HG02610 (cell line): ENCODE results near the gene HMGB1.
"Not testable (repeated sequence)": the region's sequence is repeated elsewhere in the genome, so short reads cannot be mapped to it uniquely, and the experiment has no call there.

ENCODE experiments used
- ATAC-seq: cut with Tn5 transposase; IDR thresholded peaks from one replicate; pipeline ENCODE4 v1.9.1; 2021; ENCODE audit warnings: mild to moderate bottlenecking, moderate library complexity; ENCODE audit not compliant: unreplicated experiment

The HMGB1 gene

DNA sequence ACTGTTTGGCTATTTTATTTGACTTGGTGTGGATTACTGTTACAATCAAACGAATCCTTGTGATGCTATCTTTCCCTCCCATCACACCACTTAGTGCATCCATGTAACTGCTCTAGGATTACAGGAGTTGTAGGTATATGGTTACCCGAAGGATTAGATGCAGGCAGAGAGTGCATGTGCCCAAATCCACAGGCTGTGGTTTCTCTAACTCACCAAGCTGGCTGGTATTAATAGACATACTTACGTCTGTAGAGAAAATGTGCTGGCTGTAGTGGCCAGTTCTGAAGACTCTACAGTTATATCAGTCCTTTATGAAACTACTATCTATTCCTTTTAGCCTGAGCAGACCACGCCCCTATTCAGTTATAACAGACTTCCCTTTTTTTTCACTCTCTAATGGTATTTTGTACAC is 1.1 kb upstream of the HMGB1 start:
- ATAC-seq, result no peak

- ATAC-seq, result no peak
Measured at GRCh38 chr13:30466358-30466714, 600 bp upstream of the HMGB1 start.

DNA sequence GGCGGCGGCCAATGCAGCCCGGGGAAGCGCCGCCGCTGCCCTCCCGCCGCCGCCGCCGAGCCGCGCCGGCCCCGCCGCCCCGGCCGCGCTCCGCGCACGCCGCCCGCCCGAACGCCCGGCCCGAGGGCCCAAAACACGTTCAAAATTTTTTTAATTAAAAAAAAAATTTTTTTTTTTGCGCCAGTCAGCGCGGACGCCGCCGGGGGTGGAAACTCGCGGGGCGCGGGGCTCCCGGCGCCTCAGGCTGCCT is 468 bp downstream of the HMGB1 start:
- ATAC-seq, result no peak

DNA sequence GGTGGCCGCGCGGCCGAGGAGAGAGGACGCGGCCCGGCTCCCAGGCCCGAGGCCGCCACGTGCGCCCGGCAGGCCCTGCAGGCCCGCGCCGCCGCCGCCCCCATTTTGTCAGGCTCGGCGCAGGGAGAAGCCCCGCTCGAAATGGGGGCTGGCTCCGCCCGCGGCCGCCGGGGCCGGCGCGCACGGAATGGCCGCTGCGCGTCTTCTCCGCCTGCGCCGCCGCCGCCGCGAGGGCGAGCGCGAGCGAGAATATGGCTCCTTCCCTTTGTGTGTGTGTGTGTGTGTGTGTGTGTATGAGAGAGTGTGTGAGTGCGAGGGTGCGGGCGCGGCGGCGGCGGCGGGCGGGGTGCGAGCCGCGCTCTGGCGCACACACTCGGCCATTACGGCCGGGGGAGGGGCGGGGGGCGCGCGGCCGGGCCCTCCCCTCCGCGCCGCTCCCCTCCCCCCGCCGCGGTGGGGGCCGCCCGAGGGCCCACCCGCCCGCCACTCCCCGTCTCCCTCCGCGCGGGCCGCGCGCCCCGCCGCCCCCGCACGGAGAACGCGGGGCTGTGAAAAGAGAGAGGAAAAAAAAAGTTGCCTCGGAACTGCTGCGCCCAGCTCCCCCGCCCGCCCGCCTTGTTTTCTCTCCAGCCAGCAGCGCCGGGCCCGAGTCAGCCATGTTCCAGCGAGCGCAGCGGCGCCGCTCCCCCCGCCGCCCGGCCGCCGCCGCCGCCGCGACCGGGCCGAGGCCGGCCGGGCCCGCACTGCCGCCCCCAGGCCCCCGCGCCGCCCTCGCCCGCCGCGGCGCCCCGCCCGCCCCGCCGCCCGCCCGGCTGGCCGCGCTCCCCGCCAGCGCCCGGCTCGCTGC is 1.0 kb downstream of the HMGB1 start:
- ATAC-seq, result peak; percentile 34

GRCh38 chr13:30463787-30464495 is 1.8 kb downstream of the HMGB1 start:
- peak; percentile 40 for ATAC-seq

DNA sequence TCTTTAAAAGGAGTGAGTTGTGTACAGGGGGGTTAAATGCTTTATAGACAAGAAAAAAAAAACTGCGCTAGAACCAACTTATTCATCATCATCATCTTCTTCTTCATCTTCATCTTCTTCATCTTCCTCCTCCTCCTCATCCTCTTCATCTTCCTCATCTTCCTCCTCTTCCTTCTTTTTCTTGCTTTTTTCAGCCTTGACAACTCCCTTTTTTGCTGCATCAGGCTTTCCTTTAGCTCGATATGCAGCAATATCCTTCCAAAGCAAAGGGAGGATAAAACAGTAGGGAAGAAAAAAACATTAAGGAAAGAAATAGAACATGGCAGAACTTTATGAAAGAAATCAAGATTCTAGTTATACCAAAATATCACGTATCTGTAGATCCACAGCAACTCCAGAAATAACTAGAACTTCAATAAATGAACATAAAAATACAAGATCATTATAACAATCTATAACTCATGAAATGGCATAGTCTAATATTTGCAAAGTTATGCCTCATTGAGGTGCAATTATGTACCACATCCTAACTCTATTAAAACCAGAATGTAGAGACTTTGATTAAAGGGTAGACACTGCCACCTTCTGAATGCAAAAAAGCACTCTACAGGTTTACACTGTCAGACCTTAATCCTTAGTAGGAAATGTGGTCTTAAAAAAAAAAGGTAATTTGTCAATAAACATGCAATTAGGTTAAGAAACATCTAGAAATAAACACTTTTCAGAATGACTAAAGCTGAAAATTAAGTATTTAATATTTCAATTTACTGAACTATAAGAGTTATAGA is 4.3 kb downstream of the HMGB1 start:
- not testable (repeated sequence) for ATAC-seq

DNA sequence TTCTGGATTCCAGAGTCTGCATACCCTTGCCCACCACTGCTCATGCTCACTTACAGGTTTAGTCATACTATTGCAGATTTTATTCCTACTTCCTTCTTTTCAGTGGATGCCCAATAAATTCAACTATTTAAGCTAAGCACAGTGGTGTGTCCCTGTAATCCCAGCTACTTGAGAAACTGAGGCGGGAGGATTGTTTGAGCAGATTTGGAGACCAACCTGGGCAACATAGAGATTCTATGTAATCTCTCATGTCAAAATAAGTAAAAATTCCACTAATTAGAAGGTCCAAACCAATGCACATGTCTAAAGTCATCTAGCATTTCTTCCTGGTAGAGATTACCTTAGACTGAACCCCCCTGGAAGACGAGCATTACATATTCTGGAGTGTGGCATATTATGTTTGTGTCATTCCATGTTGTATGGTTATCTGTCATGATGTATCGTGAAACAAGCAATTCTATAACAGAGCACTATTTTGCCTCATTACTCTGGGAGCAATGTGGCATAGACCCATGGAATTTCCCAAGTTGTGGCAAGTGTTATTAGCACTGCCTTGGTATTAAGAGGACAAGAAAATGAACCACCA is 8.3 kb downstream of the HMGB1 start:
- no peak for ATAC-seq

DNA sequence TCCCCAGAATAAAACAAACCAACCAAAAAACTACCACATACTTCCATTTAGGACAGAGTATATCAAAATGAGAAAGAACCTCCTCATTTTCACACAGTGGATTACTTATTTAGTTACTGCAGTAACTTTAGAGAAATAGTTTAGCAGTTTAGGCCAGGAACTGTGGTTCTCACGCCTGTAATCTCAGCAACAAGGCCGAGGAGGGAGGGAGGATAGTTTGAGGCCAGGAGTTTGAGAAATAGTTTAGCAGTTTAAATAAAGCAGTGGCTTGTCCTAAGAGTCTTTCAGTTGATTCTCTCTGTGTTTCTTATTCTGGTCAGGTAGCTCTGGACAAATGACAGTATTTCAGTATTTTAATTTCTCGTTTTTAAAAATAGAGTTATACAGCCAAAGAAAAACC is 9.4 kb downstream of the HMGB1 start:
- no peak for ATAC-seq

DNA sequence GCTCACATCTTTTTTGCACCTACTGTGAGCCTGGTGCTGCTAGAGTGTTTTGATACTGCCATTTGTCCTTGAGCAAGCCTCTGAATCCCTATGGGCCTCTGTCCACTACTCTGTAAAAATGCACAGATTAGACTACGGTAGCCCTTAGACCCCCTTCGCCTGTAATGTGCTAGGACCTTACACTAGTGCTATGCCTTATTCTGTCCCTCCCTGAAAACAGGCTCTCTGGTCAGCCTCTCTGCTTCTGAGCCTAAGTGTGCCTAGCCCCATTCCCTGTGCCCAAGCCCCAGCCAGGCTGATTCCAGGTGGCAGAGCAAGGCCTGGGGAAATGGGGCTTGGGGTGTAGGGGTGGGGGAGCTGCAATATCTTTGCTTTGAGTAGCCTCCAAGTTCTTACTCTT is 10.7 kb downstream of the HMGB1 start:
- no peak for ATAC-seq

DNA sequence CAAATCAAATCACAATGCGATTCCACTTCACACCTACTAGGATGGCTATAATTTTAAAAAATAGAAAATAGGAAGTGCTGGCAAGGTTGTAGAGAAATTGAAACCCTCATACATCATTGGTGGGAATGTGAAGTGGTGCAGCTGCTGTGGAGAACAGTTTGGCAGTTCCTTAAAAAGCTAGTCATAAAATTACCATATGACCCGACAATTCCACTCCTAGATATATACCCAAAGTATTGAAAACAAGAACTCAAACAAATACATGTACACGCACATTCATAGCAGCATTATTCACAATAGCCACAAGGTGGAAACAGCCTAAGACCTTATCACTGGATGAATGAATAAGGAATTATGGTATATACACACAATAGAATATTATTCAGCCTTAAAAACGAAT is 12.0 kb downstream of the HMGB1 start:
- ATAC-seq, result no peak

GRCh38 chr13:30451476-30451875 is 14.3 kb downstream of the HMGB1 start:
- ATAC-seq, result not testable (repeated sequence)

DNA sequence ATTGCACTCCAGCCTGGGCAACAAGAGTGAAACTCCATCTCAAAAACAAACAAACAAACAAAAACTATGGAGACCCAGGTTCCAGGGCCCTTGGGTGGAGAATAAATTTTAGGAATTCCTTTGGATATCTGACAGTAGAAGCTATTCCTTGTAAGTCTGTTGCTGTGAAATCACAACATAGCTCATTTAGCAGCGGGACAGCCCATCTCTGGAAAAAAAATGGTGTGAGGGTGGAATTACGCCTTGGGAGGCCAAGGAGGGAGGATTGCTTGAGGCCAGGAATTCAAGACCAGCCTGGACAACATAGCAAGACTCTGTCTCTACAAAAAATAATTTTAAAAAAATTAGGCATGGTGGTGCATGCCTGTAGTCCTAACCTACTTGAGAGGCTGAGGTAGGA is 15.7 kb downstream of the HMGB1 start:
- no peak for ATAC-seq

GRCh38 chr13:30448441-30448840 is 17.3 kb downstream of the HMGB1 start:
- no peak for ATAC-seq

DNA sequence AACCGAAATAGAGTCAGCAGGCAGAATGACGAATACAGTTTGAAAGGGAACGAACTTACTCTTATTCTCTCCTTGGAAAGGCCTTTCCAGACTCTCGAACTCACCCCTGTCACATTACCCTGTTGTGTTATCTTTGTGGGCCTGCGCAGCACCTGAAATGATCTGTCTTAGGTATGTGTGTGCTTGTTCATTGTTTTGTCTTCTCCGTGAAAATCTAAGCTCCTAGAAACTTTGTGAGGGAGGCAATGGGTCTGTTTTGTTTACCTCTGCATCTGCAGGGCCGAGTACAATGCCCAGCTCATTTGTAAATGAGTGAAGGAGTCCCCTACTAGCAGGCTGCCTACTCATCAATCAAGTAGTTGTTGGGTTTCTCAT is 19.6 kb downstream of the HMGB1 start:
- ATAC-seq, result no peak

GRCh38 chr13:30443957-30444404 is 21.8 kb downstream of the HMGB1 start:
- peak; percentile 48 for ATAC-seq

DNA sequence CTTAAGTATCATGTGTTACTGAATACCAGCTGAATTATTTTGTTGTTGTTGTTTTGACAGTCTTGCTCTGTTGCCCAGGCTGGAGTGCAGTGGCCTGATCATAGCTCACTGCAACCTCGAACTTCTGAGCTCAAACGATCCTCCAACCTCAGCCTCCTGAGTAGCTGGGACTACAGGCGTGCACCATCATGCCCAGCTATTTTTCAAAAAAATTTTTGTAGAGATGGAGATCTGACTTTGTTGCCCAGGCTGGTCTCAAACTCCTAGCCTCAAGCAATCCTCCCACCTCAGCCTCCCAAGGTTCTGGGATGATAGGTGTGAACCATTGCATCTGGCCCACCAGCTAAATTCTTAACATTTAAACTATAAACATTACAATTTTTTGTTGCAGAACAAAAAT is 22.2 kb downstream of the HMGB1 start:
- ATAC-seq, result not testable (repeated sequence)

DNA sequence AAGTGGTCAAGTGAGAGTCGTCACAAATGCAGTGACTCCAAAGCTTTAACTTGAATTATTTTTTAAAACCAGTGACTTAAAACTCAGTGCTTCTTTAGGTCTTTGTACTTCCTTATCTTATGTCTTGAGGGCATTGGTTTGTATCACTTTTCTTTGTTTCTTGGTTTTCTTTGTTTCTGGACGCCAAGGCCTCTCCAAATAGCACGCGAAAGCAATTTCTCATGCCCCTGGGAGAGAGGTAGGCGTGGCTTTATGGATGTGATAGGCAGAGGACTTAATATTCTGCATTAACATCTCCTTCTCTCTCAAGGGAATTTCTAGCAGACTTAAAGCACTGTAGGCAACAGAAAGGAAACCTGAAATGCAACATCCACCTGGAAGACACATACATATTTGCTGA is 22.8 kb downstream of the HMGB1 start:
- no peak for ATAC-seq

DNA sequence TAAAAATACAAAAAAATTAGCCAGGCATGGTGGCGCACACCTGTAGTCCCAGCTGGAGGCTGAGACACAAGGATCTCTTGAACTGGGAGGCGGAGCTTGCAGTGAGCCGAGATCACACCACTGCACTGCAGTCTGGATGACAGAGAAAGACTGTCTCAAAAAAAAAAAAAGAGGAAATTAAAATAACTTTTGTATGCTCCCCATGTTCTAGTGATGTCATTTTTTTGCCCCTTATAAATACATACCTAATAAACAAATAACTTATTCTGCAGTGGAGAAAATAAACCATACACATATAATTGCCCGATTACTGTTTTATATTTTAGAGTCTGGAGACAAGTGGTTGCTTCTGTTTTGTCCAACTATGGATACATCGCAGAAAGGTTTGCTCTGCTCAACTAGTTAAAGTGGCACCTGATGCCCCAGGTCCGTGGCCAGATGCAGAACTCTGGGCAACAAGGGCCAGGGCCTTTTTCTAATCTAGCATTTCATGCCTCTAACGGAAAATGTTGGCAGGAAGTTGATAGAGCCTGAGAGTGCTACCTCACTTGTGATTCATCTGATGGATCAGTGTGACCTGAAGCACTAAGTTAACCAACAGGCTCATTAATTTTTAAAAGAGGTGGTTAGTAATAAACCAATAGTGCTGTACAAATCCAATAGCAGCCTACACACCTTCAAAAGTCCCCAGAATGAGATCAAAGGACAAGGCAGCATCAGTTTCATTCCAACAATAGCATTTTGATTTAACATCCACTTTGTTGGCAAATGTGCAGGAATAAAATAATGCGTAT is 24.6 kb downstream of the HMGB1 start:
- no peak for ATAC-seq

GRCh38 chr13:30438286-30438685 is 27.4 kb downstream of the HMGB1 start:
- no peak for ATAC-seq

GRCh38 chr13:30437177-30437576 is 28.6 kb downstream of the HMGB1 start:
- ATAC-seq, result no peak
